WTC11 (cell line): ENCODE measurements around the gene ARCN1. TPM values are rescaled to one million over a fixed set of nuclear protein-coding genes. Genes with fewer than 3 reads are reported as not detected.

ENCODE experiments used
- ATAC-seq: fragments of 200-7000 bp; cut with Tn5 transposase; 2 replicates; pipeline ENCODE4 v1.10.0; 2021; ENCODE audit warnings: mild to moderate bottlenecking, moderate library complexity
- CTCF ChIA-PET: fragments of 300-600 bp; sonication (Branson Sonifier 250); formaldehyde crosslinking; loops from one replicate; lab custom pipeline; 2021; ENCODE audit warnings: antibody characterized with exemption; lab: Charles Lee
- POLR2A ChIA-PET: fragments of 350-600 bp; sonication (Branson Sonifier 250); formaldehyde crosslinking; loops from one replicate; lab custom pipeline; 2021; ENCODE audit warnings: antibody characterized with exemption; lab: Charles Lee
- DNase-seq: peaks from one replicate; pipeline ENCODE4 v3.0.0; 2021; ENCODE audit warnings: low spot score
- H3K27ac Mint-ChIP-seq: 2 replicates; pipeline ENCODE4 v1.8.0; 2021; ENCODE audit warnings: mixed read lengths
- H3K27me3 Mint-ChIP-seq: 2 replicates; pipeline ENCODE4 v1.8.0; 2021; ENCODE audit warnings: low read depth, mild to moderate bottlenecking, moderate library complexity, mixed read lengths
- H3K36me3 Mint-ChIP-seq: 2 replicates; pipeline ENCODE4 v1.8.0; 2021; ENCODE audit warnings: mixed read lengths
- H3K4me1 Mint-ChIP-seq: 2 replicates; pipeline ENCODE4 v1.8.0; 2022; ENCODE audit warnings: mixed read lengths
- H3K4me3 Mint-ChIP-seq: 2 replicates; pipeline ENCODE4 v1.8.0; 2021; ENCODE audit warnings: mild to moderate bottlenecking, moderate library complexity, mixed read lengths
- H3K9me3 Mint-ChIP-seq: 2 replicates; pipeline ENCODE4 v1.8.0; 2021; ENCODE audit warnings: mixed read lengths
- ESRRA ChIP-seq: sonication (generic); formaldehyde crosslinking; IDR thresholded peaks from 2 replicates; pipeline ENCODE4 v1.8.1; 2022; ENCODE audit warnings: mild to moderate bottlenecking, missing genetic modification reagents, borderline replicate concordance
- GTF2I ChIP-seq: fragments of 250-450 bp; sonication (Bioruptor Pico); conservative IDR thresholded peaks from 2 replicates; pipeline ENCODE4 v1.4.0; 2021; ENCODE audit warnings: mild to moderate bottlenecking
- MXD4 ChIP-seq: fragments of 250-450 bp; sonication (Bioruptor Pico); IDR thresholded peaks from 2 replicates; pipeline ENCODE4 v1.8.0; 2021; ENCODE audit warnings: mild to moderate bottlenecking, moderate library complexity, borderline replicate concordance
- MYBL2 ChIP-seq: sonication (generic); formaldehyde crosslinking; IDR thresholded peaks from 2 replicates; pipeline ENCODE4 v1.8.1; 2023; ENCODE audit warnings: mild to moderate bottlenecking, moderate library complexity, missing genetic modification reagents
- NFATC4 ChIP-seq: fragments of 250-450 bp; sonication (Bioruptor Pico); IDR thresholded peaks from 2 replicates; pipeline ENCODE4 v1.9.0; 2021; ENCODE audit warnings: mild to moderate bottlenecking
- SMAD4 ChIP-seq: sonication (generic); formaldehyde crosslinking; IDR thresholded peaks from 2 replicates; pipeline ENCODE4 v1.8.0; 2022; ENCODE audit warnings: mild to moderate bottlenecking, missing genetic modification reagents
- SOX15 ChIP-seq: fragments of 250-450 bp; sonication (Bioruptor Pico); IDR thresholded peaks from 2 replicates; pipeline ENCODE4 v1.9.0; 2021; ENCODE audit warnings: mild to moderate bottlenecking
- TP53 ChIP-seq: sonication (generic); formaldehyde crosslinking; IDR thresholded peaks from 2 replicates; pipeline ENCODE4 v1.8.1; 2023; ENCODE audit warnings: mild to moderate bottlenecking, missing genetic modification reagents
- ZNF121 ChIP-seq: sonication (generic); formaldehyde crosslinking; IDR thresholded peaks from 2 replicates; pipeline ENCODE4 v1.8.0; 2023; ENCODE audit warnings: missing genetic modification reagents
- ZNF232 ChIP-seq: sonication (generic); formaldehyde crosslinking; IDR thresholded peaks from 2 replicates; pipeline ENCODE4 v1.8.0; 2022; ENCODE audit warnings: mild to moderate bottlenecking, missing genetic modification reagents
- total RNA-seq: library from RNA; stranded (reverse); gene quantifications from 3 replicates; pipeline ENCODE4 v1.2.3, GENCODE V29; 2021
- TF ChIP-seq, protein P1 (sequence below): sonication (generic); formaldehyde crosslinking; IDR thresholded peaks from 2 replicates; pipeline ENCODE4 v1.8.1; 2023; ENCODE audit warnings: mild to moderate bottlenecking, missing genetic modification reagents
- TF ChIP-seq, protein P2 (sequence below): sonication (generic); formaldehyde crosslinking; IDR thresholded peaks from 2 replicates; pipeline ENCODE4 v1.8.0; 2023; ENCODE audit warnings: missing genetic modification reagents
- TF ChIP-seq, protein P3 (sequence below): sonication (generic); formaldehyde crosslinking; IDR thresholded peaks from 2 replicates; pipeline ENCODE4 v1.8.0; 2022; ENCODE audit warnings: missing genetic modification reagents
- TF ChIP-seq, protein P4 (sequence below): sonication (generic); formaldehyde crosslinking; IDR thresholded peaks from 2 replicates; pipeline ENCODE4 v1.8.1; 2023; ENCODE audit warnings: mild to moderate bottlenecking, missing genetic modification reagents, moderate library complexity
- TF ChIP-seq, protein P5 (sequence below): sonication (generic); formaldehyde crosslinking; IDR thresholded peaks from 2 replicates; pipeline ENCODE4 v1.8.1; 2023; ENCODE audit warnings: mild to moderate bottlenecking, missing genetic modification reagents, borderline replicate concordance
- TF ChIP-seq, protein P6 (sequence below): sonication (generic); formaldehyde crosslinking; conservative IDR thresholded peaks from 2 replicates; pipeline ENCODE4 v1.8.1; 2023; ENCODE audit warnings: mild to moderate bottlenecking, low read depth, missing genetic modification reagents, moderate library complexity
- TF ChIP-seq, protein P7 (sequence below): fragments of 250-450 bp; sonication (Bioruptor Pico); IDR thresholded peaks from 2 replicates; pipeline ENCODE4 v2.1.2; 2022; ENCODE audit warnings: mild to moderate bottlenecking, moderate library complexity

The ARCN1 gene
- total RNA-seq, 1 experiment from 2014 or later = 154 TPM

DNA sequence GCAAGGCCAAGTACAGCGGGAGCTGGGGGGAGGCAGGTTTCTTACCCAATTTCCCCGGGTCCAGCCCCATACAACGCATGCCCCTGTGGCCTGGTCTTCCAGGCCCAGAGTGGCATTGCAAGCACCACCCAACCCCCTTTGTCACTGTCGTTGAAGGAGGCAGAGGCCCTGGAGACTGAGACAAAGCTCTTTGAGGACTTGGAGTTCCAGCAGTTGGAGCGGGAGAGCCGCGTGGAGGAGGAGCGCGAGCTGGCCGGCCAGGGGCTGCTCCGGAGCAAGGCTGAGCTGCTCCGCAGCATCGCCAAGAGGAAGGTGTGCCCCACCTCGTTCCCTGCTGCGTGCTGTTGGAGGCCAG is 63.0 kb downstream of the ARCN1 start:
- Mint-ChIP-seq H3K27ac (peak overlapping the region; percentile 84), H3K4me1 (peaks cover 29% of the 10 kb centered on the region), H3K27me3 (no peaks in the 10 kb centered on the region), H3K36me3 (peaks cover 22% of the 10 kb centered on the region; the same call in 1 of the 2 replicates), H3K9me3 (no peaks in the 10 kb centered on the region), H3K4me3 (peak overlapping the region; percentile 73)
- POLR2A ChIA-PET = interaction anchor here (0.9 to 5.0 kb wide), 14 partner anchors 10 to 467 kb away, joined by 3 to 75 read pairs (median 7); partner anchors contain the start of genes ARCN1, CENATAC and PHLDB1
- CTCF ChIA-PET = interaction anchor here (0.8 to 7.9 kb wide), 19 partner anchors 10 to 518 kb away, joined by 3 to 127 read pairs (median 4); partner anchors contain the start of genes CENATAC, DDX6 and PHLDB1
- TF ChIP-seq, protein P1, sequence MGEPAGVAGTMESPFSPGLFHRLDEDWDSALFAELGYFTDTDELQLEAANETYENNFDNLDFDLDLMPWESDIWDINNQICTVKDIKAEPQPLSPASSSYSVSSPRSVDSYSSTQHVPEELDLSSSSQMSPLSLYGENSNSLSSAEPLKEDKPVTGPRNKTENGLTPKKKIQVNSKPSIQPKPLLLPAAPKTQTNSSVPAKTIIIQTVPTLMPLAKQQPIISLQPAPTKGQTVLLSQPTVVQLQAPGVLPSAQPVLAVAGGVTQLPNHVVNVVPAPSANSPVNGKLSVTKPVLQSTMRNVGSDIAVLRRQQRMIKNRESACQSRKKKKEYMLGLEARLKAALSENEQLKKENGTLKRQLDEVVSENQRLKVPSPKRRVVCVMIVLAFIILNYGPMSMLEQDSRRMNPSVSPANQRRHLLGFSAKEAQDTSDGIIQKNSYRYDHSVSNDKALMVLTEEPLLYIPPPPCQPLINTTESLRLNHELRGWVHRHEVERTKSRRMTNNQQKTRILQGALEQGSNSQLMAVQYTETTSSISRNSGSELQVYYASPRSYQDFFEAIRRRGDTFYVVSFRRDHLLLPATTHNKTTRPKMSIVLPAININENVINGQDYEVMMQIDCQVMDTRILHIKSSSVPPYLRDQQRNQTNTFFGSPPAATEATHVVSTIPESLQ = no peak
- TF ChIP-seq, protein P2, sequence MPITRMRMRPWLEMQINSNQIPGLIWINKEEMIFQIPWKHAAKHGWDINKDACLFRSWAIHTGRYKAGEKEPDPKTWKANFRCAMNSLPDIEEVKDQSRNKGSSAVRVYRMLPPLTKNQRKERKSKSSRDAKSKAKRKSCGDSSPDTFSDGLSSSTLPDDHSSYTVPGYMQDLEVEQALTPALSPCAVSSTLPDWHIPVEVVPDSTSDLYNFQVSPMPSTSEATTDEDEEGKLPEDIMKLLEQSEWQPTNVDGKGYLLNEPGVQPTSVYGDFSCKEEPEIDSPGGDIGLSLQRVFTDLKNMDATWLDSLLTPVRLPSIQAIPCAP (CRISPR knock-in tag) = no peak
- TF ChIP-seq SOX15 (CRISPR knock-in tag) = no peak
- TF ChIP-seq ZNF121 (CRISPR knock-in tag) = peak; percentile 55; the same call in 1 of the 2 replicates
- peak; percentile 52 for DNase-seq
- peak; percentile 22 for ATAC-seq

DNA sequence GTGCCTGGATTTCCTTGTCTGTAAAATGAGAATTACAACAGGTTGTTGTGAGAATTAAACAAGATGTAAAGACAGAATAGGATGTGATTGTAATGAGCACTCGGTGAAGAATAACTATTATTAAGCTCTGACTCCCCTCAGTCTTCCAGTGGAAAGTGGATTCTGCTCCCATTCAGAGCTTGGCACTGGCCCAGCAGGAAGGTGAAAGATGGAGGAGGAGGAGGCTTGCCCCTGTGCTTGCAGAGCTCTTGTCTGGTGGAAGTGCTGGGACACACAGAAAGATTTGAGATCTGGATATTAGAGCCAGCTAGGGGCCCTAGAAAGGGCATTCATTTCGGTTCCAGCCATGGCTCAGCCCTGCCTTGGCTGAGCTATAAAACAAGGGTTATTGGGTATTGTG is 63.4 kb downstream of the ARCN1 start:
- Mint-ChIP-seq H3K27me3 (no peaks in the 10 kb centered on the region), H3K4me3 (peak overlapping the region; percentile 73), H3K27ac (peak overlapping the region; percentile 84), H3K9me3 (no peaks in the 10 kb centered on the region), H3K4me1 (peaks cover 29% of the 10 kb centered on the region), H3K36me3 (peaks cover 23% of the 10 kb centered on the region; the same call in 1 of the 2 replicates)
- no peak for DNase-seq
- ChIA-PET POLR2A (interaction anchor here (1.4 to 5.0 kb wide), 11 partner anchors 10 to 362 kb away, joined by 4 to 75 read pairs (median 8); partner anchors contain the start of genes ARCN1, CENATAC and PHLDB1), CTCF (interaction anchor here (0.8 to 7.9 kb wide), 17 partner anchors 9 to 467 kb away, joined by 3 to 127 read pairs (median 8); partner anchors contain the start of genes CENATAC, DDX6 and PHLDB1)
- no peak for TF ChIP-seq MYBL2 (CRISPR knock-in tag)
- no peak for TF ChIP-seq ZNF232 (CRISPR knock-in tag)
- TF ChIP-seq, protein P3, sequence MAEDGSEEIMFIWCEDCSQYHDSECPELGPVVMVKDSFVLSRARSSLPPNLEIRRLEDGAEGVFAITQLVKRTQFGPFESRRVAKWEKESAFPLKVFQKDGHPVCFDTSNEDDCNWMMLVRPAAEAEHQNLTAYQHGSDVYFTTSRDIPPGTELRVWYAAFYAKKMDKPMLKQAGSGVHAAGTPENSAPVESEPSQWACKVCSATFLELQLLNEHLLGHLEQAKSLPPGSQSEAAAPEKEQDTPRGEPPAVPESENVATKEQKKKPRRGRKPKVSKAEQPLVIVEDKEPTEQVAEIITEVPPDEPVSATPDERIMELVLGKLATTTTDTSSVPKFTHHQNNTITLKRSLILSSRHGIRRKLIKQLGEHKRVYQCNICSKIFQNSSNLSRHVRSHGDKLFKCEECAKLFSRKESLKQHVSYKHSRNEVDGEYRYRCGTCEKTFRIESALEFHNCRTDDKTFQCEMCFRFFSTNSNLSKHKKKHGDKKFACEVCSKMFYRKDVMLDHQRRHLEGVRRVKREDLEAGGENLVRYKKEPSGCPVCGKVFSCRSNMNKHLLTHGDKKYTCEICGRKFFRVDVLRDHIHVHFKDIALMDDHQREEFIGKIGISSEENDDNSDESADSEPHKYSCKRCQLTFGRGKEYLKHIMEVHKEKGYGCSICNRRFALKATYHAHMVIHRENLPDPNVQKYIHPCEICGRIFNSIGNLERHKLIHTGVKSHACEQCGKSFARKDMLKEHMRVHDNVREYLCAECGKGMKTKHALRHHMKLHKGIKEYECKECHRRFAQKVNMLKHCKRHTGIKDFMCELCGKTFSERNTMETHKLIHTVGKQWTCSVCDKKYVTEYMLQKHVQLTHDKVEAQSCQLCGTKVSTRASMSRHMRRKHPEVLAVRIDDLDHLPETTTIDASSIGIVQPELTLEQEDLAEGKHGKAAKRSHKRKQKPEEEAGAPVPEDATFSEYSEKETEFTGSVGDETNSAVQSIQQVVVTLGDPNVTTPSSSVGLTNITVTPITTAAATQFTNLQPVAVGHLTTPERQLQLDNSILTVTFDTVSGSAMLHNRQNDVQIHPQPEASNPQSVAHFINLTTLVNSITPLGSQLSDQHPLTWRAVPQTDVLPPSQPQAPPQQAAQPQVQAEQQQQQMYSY (CRISPR knock-in tag) = no peak
- TF ChIP-seq, protein P4, sequence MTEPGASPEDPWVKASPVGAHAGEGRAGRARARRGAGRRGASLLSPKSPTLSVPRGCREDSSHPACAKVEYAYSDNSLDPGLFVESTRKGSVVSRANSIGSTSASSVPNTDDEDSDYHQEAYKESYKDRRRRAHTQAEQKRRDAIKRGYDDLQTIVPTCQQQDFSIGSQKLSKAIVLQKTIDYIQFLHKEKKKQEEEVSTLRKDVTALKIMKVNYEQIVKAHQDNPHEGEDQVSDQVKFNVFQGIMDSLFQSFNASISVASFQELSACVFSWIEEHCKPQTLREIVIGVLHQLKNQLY = no peak
- TF ChIP-seq TP53 (CRISPR knock-in tag) = no peak
- no peak for TF ChIP-seq GTF2I
- TF ChIP-seq, protein P5, sequence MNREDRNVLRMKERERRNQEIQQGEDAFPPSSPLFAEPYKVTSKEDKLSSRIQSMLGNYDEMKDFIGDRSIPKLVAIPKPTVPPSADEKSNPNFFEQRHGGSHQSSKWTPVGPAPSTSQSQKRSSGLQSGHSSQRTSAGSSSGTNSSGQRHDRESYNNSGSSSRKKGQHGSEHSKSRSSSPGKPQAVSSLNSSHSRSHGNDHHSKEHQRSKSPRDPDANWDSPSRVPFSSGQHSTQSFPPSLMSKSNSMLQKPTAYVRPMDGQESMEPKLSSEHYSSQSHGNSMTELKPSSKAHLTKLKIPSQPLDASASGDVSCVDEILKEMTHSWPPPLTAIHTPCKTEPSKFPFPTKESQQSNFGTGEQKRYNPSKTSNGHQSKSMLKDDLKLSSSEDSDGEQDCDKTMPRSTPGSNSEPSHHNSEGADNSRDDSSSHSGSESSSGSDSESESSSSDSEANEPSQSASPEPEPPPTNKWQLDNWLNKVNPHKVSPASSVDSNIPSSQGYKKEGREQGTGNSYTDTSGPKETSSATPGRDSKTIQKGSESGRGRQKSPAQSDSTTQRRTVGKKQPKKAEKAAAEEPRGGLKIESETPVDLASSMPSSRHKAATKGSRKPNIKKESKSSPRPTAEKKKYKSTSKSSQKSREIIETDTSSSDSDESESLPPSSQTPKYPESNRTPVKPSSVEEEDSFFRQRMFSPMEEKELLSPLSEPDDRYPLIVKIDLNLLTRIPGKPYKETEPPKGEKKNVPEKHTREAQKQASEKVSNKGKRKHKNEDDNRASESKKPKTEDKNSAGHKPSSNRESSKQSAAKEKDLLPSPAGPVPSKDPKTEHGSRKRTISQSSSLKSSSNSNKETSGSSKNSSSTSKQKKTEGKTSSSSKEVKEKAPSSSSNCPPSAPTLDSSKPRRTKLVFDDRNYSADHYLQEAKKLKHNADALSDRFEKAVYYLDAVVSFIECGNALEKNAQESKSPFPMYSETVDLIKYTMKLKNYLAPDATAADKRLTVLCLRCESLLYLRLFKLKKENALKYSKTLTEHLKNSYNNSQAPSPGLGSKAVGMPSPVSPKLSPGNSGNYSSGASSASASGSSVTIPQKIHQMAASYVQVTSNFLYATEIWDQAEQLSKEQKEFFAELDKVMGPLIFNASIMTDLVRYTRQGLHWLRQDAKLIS = no peak
- no peak for TF ChIP-seq ESRRA (CRISPR knock-in tag)
- TF ChIP-seq SMAD4 = no peak
- TF ChIP-seq, protein P6, sequence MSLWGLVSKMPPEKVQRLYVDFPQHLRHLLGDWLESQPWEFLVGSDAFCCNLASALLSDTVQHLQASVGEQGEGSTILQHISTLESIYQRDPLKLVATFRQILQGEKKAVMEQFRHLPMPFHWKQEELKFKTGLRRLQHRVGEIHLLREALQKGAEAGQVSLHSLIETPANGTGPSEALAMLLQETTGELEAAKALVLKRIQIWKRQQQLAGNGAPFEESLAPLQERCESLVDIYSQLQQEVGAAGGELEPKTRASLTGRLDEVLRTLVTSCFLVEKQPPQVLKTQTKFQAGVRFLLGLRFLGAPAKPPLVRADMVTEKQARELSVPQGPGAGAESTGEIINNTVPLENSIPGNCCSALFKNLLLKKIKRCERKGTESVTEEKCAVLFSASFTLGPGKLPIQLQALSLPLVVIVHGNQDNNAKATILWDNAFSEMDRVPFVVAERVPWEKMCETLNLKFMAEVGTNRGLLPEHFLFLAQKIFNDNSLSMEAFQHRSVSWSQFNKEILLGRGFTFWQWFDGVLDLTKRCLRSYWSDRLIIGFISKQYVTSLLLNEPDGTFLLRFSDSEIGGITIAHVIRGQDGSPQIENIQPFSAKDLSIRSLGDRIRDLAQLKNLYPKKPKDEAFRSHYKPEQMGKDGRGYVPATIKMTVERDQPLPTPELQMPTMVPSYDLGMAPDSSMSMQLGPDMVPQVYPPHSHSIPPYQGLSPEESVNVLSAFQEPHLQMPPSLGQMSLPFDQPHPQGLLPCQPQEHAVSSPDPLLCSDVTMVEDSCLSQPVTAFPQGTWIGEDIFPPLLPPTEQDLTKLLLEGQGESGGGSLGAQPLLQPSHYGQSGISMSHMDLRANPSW (CRISPR knock-in tag) = no peak
- no peak for TF ChIP-seq NFATC4
- TF ChIP-seq, protein P7, sequence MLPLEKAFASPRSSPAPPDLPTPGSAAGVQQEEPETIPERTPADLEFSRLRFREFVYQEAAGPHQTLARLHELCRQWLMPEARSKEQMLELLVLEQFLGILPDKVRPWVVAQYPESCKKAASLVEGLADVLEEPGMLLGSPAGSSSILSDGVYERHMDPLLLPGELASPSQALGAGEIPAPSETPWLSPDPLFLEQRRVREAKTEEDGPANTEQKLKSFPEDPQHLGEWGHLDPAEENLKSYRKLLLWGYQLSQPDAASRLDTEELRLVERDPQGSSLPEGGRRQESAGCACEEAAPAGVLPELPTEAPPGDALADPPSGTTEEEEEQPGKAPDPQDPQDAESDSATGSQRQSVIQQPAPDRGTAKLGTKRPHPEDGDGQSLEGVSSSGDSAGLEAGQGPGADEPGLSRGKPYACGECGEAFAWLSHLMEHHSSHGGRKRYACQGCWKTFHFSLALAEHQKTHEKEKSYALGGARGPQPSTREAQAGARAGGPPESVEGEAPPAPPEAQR = no peak
- no peak for TF ChIP-seq MXD4 (CRISPR knock-in tag)
- no peak for ATAC-seq
